ENCODE results near the gene PERM1.

DNA sequence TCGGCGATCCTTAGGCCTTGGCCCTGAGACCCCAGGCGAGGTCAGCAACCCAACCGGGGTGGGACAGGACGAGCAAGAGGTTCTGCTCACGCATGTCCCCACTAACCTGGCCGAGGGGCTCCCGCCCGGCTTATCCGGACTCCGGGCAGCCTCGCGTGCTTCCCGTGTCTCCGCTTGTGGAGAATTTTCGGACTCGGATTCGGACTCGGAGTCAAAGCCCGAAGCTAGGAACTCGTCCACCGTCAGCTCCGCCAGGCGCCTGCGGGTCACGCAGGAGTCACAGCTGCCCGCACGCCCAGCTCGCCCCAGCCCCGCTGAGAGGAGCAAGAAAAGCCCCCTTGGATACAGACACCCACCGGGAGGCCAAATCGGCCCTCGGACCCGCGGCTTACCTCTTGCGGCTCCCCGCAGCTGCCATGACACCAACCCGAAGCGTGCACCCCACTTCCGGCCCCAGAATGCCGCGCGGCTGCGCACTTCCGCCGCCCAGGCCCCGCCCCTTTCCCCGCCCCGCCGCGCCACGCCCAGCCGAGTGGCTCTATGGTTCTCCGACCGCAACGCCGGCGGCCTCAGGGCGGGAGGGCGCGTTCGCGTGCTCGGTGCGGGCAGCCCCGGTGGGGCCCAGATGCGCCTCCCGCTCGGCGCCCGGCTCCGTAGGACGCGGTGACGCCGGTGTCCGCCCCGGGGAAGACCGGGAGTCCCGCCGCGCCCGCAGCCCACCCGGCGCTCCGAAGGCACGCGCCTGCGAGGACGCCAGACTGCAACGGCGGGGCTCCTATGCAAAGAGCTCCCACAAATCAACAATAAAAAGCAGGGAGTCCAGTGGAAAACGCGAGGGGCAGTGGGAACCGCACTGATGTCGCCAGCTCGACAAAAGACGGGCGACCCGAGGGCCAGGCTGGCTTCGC lies 22.8 kb downstream of the PERM1 start, which contains the start of gene NOC2L:
- TF ChIP-seq, protein P1, sequence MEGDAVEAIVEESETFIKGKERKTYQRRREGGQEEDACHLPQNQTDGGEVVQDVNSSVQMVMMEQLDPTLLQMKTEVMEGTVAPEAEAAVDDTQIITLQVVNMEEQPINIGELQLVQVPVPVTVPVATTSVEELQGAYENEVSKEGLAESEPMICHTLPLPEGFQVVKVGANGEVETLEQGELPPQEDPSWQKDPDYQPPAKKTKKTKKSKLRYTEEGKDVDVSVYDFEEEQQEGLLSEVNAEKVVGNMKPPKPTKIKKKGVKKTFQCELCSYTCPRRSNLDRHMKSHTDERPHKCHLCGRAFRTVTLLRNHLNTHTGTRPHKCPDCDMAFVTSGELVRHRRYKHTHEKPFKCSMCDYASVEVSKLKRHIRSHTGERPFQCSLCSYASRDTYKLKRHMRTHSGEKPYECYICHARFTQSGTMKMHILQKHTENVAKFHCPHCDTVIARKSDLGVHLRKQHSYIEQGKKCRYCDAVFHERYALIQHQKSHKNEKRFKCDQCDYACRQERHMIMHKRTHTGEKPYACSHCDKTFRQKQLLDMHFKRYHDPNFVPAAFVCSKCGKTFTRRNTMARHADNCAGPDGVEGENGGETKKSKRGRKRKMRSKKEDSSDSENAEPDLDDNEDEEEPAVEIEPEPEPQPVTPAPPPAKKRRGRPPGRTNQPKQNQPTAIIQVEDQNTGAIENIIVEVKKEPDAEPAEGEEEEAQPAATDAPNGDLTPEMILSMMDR (IDR thresholded peaks at IDR 0.05; ENCODE audit: control extremely low read depth in 1 of 3, insufficient read depth in 1 of 3, low read depth in 1 of 3, low read length in 3 of 3): no peak
- no peak for TF ChIP-seq EGR1 (IDR thresholded peaks at IDR 0.05; ENCODE audit: borderline replicate concordance, low read depth, low read length)
- no peak for TF ChIP-seq RAD21 (IDR thresholded peaks at IDR 0.05 in 1 of 2, conservative IDR thresholded peaks at IDR 0.05 in 1 of 2; ENCODE audit: low read depth in 2 of 2, low read length in 2 of 2)
- TF ChIP-seq JUN (IDR thresholded peaks at IDR 0.05; ENCODE audit: low read depth, low read length): no peak
- TF ChIP-seq EP300 (IDR thresholded peaks at IDR 0.05; ENCODE audit: borderline replicate concordance in 1 of 2, low read depth in 2 of 2, low read length in 2 of 2): no peak
- peak; percentile 66 for TF ChIP-seq PHF8 (conservative IDR thresholded peaks at IDR 0.05; ENCODE audit: low read depth, low read length)
